ENCODE data around the gene TRAM2.

The TRAM2 gene

GRCh38 chr6:52587001-52587400 lies 10.1 kb upstream of the TRAM2 start:
- Histone ChIP-seq H4K20me1 (ENCODE audit: insufficient read depth, low read length, poor library complexity, severe bottlenecking) (no peaks in the 10 kb centered on the region), H2AFZ (ENCODE audit: low read length) (no peak overlapping the region), H3K4me1 (ENCODE audit: insufficient read depth, low read length, poor library complexity, severe bottlenecking) (no peaks in the 10 kb centered on the region), H3K9me2 (replicated peaks; ENCODE audit: low read depth, low read length) (no peaks in the 10 kb centered on the region), H3K4me3 (ENCODE audit: low read length, poor library complexity, severe bottlenecking) (no peak overlapping the region), H3K36me3 (ENCODE audit: insufficient read depth, low read length) (no peaks in the 10 kb centered on the region), H3K9ac (ENCODE audit: low read depth, low read length, poor library complexity, severe bottlenecking) (no peak overlapping the region), H3K27me3 (ENCODE audit: insufficient read depth, low read length, poor library complexity, severe bottlenecking) (no peaks in the 10 kb centered on the region), H3F3A (ENCODE audit: low read depth) (no peaks in the 10 kb centered on the region), H3K9me3 (ENCODE audit: insufficient read depth, low read depth, low read length) (no peaks in the 10 kb centered on the region), H3K4me2 (ENCODE audit: low read depth, low read length, poor library complexity, severe bottlenecking) (no peak overlapping the region), H3K79me2 (ENCODE audit: insufficient read depth, low read length) (no peaks in the 10 kb centered on the region)
- TF ChIP-seq EZH2phosphoT487 (IDR thresholded peaks at IDR 0.05; ENCODE audit: borderline replicate concordance) (no peak), CTCF (conservative IDR thresholded peaks at IDR 0.05; ENCODE audit: low read length) (no peak)

GRCh38 chr6:52584203-52584602 lies 7.3 kb upstream of the TRAM2 start:
- no peaks in the 10 kb centered on the region for H3K4me1 ChIP-seq (ENCODE audit: insufficient read depth, low read length, poor library complexity, severe bottlenecking)
- no peaks in the 10 kb centered on the region for H3K9me3 ChIP-seq (ENCODE audit: insufficient read depth, low read depth, low read length)
- H3F3A ChIP-seq (ENCODE audit: low read depth), result no peaks in the 10 kb centered on the region
- H3K9me2 ChIP-seq (replicated peaks; ENCODE audit: low read depth, low read length), result no peaks in the 10 kb centered on the region
- no peaks in the 10 kb centered on the region for H4K20me1 ChIP-seq (ENCODE audit: insufficient read depth, low read length, poor library complexity, severe bottlenecking)
- no peak for TF ChIP-seq CTCF (conservative IDR thresholded peaks at IDR 0.05; ENCODE audit: low read length)
- TF ChIP-seq EZH2phosphoT487 (IDR thresholded peaks at IDR 0.05; ENCODE audit: borderline replicate concordance), result no peak
- H3K9ac ChIP-seq (ENCODE audit: low read depth, low read length, poor library complexity, severe bottlenecking), result no peak overlapping the region
- no peak overlapping the region for H3K4me3 ChIP-seq (ENCODE audit: low read length, poor library complexity, severe bottlenecking)
- no peak overlapping the region for H2AFZ ChIP-seq (ENCODE audit: low read length)
- no peaks in the 10 kb centered on the region for H3K27me3 ChIP-seq (ENCODE audit: insufficient read depth, low read length, poor library complexity, severe bottlenecking)
- H3K4me2 ChIP-seq (ENCODE audit: low read depth, low read length, poor library complexity, severe bottlenecking), result no peak overlapping the region
- H3K79me2 ChIP-seq (ENCODE audit: insufficient read depth, low read length), result no peaks in the 10 kb centered on the region
- no peaks in the 10 kb centered on the region for H3K36me3 ChIP-seq (ENCODE audit: insufficient read depth, low read length)

- TF ChIP-seq CTCF (conservative IDR thresholded peaks at IDR 0.05; ENCODE audit: low read length), result no peak
- TF ChIP-seq EZH2phosphoT487 (IDR thresholded peaks at IDR 0.05; ENCODE audit: borderline replicate concordance), result no peak
- no peaks in the 10 kb centered on the region for H3K79me2 ChIP-seq (ENCODE audit: insufficient read depth, low read length)
- peaks cover 1% of the 10 kb centered on the region for H3K4me1 ChIP-seq (ENCODE audit: insufficient read depth, low read length, poor library complexity, severe bottlenecking)
- no peaks in the 10 kb centered on the region for H3F3A ChIP-seq (ENCODE audit: low read depth)
- H2AFZ ChIP-seq (ENCODE audit: low read length), result no peak overlapping the region
- no peak overlapping the region for H3K4me2 ChIP-seq (ENCODE audit: low read depth, low read length, poor library complexity, severe bottlenecking)
- no peak overlapping the region for H3K9ac ChIP-seq (ENCODE audit: low read depth, low read length, poor library complexity, severe bottlenecking)
- no peaks in the 10 kb centered on the region for H3K9me3 ChIP-seq (ENCODE audit: insufficient read depth, low read depth, low read length)
- no peaks in the 10 kb centered on the region for H3K9me2 ChIP-seq (replicated peaks; ENCODE audit: low read depth, low read length)
- no peak overlapping the region for H3K4me3 ChIP-seq (ENCODE audit: low read length, poor library complexity, severe bottlenecking)
- H4K20me1 ChIP-seq (ENCODE audit: insufficient read depth, low read length, poor library complexity, severe bottlenecking), result no peaks in the 10 kb centered on the region
- no peaks in the 10 kb centered on the region for H3K36me3 ChIP-seq (ENCODE audit: insufficient read depth, low read length)
- H3K27me3 ChIP-seq (ENCODE audit: insufficient read depth, low read length, poor library complexity, severe bottlenecking), result no peaks in the 10 kb centered on the region
Observed at GRCh38 chr6:52582996-52583395, 6.1 kb upstream of the TRAM2 start.
